ENCODE data around the gene MYO5C. TPM values are rescaled to one million over a fixed set of nuclear protein-coding genes. Genes with fewer than 3 reads are reported as not detected.

The MYO5C gene
- total RNA-seq, 2 donors from 2014 or later = 0.69 to 1.6 TPM

DNA sequence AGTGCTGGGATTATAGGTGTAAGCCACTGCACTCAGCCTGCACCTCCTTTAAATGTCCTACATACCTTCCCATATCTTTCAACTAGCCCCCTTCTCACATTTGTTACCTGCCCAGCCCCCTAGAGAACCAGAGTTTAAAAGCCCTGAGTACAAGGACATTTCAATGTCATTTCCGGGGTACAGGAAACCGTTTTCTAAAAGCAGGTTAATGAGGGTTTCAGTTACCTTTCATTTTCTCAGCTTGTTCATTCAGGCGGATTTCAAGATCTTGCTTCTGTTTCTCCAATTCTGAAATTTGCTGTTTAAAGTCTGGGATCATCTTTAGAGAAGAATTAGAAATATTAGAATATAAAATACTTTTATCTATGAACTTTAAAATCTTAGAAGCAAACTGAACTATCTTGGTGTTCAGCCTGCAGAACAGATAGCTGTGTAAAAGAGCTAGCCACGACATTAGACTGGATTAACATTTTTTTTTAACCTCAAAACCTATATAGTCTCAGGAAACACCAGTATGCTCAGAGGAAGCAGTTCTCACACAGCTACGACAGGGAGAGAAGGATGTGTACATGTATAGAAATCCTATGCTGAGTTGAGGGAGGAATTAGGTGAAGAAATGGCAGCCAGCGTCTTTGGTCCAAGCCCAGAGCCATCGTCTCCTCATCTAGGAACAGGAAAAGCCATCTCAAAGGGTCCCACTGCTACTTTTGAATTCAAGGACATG lies 74.5 kb downstream of the MYO5C start:
- ATAC-seq (replicated peaks in 1 of 2) (peak in 1 of 2 donors; percentile 11), DNase-seq (no peak)
- Mint-ChIP-seq H3K27me3 (ENCODE audit: low read depth) (no peaks in the 10 kb centered on the region), H3K4me3 (peak overlapping the region; percentile 76 to 96), H3K36me3 (ENCODE audit: insufficient read depth in 2 of 2) (no peaks in the 10 kb centered on the region), H3K9me3 (no peaks in the 10 kb centered on the region), H3K27ac (peak overlapping the region; percentile 95), H3K4me1 (ENCODE audit: low read depth) (peaks cover 35% of the 10 kb centered on the region)

- no peak for ATAC-seq (replicated peaks in 1 of 2)
- no peak overlapping the region for H3K27ac Mint-ChIP-seq
- H3K4me3 Mint-ChIP-seq = no peak overlapping the region
- H3K27me3 Mint-ChIP-seq (ENCODE audit: low read depth) = no peaks in the 10 kb centered on the region
- DNase-seq = no peak
- H3K9me3 Mint-ChIP-seq = no peaks in the 10 kb centered on the region
- peaks cover 35% of the 10 kb centered on the region for H3K4me1 Mint-ChIP-seq (ENCODE audit: low read depth)
- no peaks in the 10 kb centered on the region for H3K36me3 Mint-ChIP-seq (ENCODE audit: insufficient read depth in 2 of 2)
Observed at GRCh38 chr15:52220251-52220650, 75.4 kb downstream of the MYO5C start.

DNA sequence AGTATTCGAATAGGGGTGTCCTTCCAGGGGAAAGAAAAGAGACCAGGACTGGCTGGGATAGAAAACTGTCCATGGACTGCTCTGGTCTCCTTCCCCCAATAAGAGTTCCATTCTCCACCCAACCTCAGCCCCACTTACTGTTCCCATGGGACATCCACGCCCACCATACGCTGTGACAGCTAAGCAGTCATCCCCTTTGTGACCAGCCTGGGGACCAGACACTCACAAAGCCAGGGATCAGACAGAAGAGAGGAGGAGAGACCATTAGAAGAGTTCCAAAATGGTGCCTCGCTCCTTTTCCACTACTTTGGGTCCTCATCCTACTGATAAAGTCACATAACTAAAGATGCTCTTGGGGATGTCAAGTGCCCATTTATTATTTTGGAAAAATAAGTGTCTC lies 76.8 kb downstream of the MYO5C start:
- Mint-ChIP-seq H3K27ac (no peak overlapping the region), H3K4me1 (ENCODE audit: low read depth) (peaks cover 30% of the 10 kb centered on the region), H3K36me3 (ENCODE audit: insufficient read depth in 2 of 2) (no peaks in the 10 kb centered on the region), H3K4me3 (no peak overlapping the region), H3K9me3 (no peaks in the 10 kb centered on the region), H3K27me3 (ENCODE audit: low read depth) (no peaks in the 10 kb centered on the region)
- no peak for DNase-seq
- ATAC-seq (replicated peaks in 1 of 2) = no peak

DNA sequence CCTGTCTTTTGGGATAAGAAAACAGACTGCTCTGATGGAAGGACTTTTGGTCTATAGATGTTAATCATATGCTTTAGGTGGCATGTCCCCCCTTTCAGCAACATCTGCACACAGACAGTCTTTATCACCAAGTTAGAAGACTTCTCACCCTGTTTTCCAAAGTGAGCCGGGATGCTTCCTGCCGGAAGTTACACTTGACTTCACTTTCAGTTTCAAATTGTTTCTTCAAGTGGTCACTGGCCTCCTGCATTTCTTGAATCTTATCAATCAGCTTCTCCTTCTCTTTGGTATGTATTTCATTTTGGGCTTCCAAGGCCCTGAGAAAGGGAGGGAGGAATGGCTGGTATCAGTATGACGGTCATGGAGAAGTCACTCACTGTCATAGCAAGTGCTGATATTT lies 77.2 kb downstream of the MYO5C start:
- Mint-ChIP-seq H3K27ac (no peak overlapping the region), H3K4me3 (no peak overlapping the region), H3K36me3 (ENCODE audit: insufficient read depth in 2 of 2) (no peaks in the 10 kb centered on the region), H3K9me3 (no peaks in the 10 kb centered on the region), H3K27me3 (ENCODE audit: low read depth) (no peaks in the 10 kb centered on the region), H3K4me1 (ENCODE audit: low read depth) (peaks cover 26% of the 10 kb centered on the region)
- DNase-seq (no peak), ATAC-seq (replicated peaks in 1 of 2) (no peak)

GRCh38 chr15:52217186-52217585 lies 78.4 kb downstream of the MYO5C start:
- Mint-ChIP-seq H3K27me3 (ENCODE audit: low read depth) (no peaks in the 10 kb centered on the region), H3K27ac (no peak overlapping the region), H3K4me3 (no peak overlapping the region), H3K4me1 (ENCODE audit: low read depth) (peaks cover 16% of the 10 kb centered on the region), H3K9me3 (no peaks in the 10 kb centered on the region), H3K36me3 (ENCODE audit: insufficient read depth in 2 of 2) (no peaks in the 10 kb centered on the region)
- peak in 1 of 2 donors; percentile 31 for DNase-seq
- peak; percentile 48 to 50 for ATAC-seq (replicated peaks in 1 of 2)

DNA sequence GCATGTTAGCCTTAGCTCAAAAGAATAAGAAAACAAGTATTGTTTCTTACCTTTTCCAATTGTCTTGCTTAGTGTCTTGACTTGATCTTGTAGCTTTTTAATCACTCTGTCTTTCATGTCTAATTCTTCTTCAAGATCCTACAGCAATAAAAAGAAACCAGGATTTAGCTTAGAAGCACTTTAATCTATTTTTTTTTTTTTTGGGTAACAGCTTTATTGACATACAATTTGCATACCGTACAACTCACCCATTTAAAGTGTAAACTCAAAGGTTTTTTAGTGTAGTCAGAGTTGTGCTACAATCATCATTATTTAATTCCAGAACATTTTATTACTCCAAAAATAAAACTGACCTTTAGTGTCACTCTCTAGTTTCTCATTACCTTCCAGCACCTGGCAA lies 81.1 kb downstream of the MYO5C start:
- H3K4me1 Mint-ChIP-seq (ENCODE audit: low read depth) = no peaks in the 10 kb centered on the region
- ATAC-seq (replicated peaks in 1 of 2) (no peak), DNase-seq (no peak)
- H3K36me3 Mint-ChIP-seq (ENCODE audit: insufficient read depth in 2 of 2) = no peaks in the 10 kb centered on the region
- no peak overlapping the region for H3K27ac Mint-ChIP-seq
- no peak overlapping the region for H3K4me3 Mint-ChIP-seq
- no peaks in the 10 kb centered on the region for H3K27me3 Mint-ChIP-seq (ENCODE audit: low read depth)
- no peaks in the 10 kb centered on the region for H3K9me3 Mint-ChIP-seq

- Mint-ChIP-seq H3K4me3 (no peak overlapping the region), H3K27ac (no peak overlapping the region)
- no peak for ATAC-seq (replicated peaks in 1 of 2)
Observed at GRCh38 chr15:52213206-52213605, 82.4 kb downstream of the MYO5C start.

GRCh38 chr15:52208306-52208946 lies 87.2 kb downstream of the MYO5C start:
- Mint-ChIP-seq H3K4me1 (ENCODE audit: low read depth) (no peaks in the 10 kb centered on the region), H3K27me3 (ENCODE audit: low read depth) (no peaks in the 10 kb centered on the region), H3K36me3 (ENCODE audit: insufficient read depth in 2 of 2) (no peaks in the 10 kb centered on the region), H3K27ac (no peak overlapping the region), H3K4me3 (no peak overlapping the region), H3K9me3 (no peaks in the 10 kb centered on the region)
- peak; percentile 91 to 97 for ATAC-seq (replicated peaks in 1 of 2)
- DNase-seq = peak; percentile 76 to 79

More at GRCh38 chr15:52213206-52213605, 82.4 kb downstream of the MYO5C start:
- Mint-ChIP-seq H3K36me3 (ENCODE audit: insufficient read depth in 2 of 2) (no peaks in the 10 kb centered on the region), H3K9me3 (no peaks in the 10 kb centered on the region), H3K4me1 (ENCODE audit: low read depth) (no peaks in the 10 kb centered on the region), H3K27me3 (ENCODE audit: low read depth) (no peaks in the 10 kb centered on the region)
- DNase-seq = no peak

- Mint-ChIP-seq H3K4me1 (ENCODE audit: low read depth) (no peaks in the 10 kb centered on the region), H3K27me3 (ENCODE audit: low read depth) (no peaks in the 10 kb centered on the region), H3K36me3 (ENCODE audit: insufficient read depth in 2 of 2) (no peaks in the 10 kb centered on the region), H3K9me3 (no peaks in the 10 kb centered on the region), H3K4me3 (no peak overlapping the region), H3K27ac (no peak overlapping the region)
- ATAC-seq (replicated peaks in 1 of 2) = no peak
- no peak for DNase-seq
Observed at GRCh38 chr15:52207191-52207590, 88.4 kb downstream of the MYO5C start.

DNA sequence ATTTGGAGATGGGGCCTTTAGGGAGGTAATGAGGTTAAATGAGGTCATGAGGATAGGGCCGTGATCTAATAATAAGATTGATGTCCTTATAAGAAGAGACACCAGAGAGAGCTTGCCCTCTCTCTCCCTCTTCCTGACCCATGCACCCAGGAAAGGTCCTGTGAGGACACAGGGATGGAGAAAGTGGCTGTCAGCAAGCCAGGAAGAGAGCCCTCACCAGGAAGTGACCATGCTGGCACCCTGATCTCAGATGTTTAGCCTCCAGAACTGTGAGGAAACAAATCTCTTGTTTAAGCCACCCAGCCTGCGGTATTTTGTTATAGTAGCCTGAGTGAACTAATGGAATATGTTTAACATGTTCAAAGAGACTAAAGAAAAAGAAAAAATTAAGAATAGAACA lies 89.2 kb downstream of the MYO5C start:
- Mint-ChIP-seq H3K4me1 (ENCODE audit: low read depth) (no peaks in the 10 kb centered on the region), H3K36me3 (ENCODE audit: insufficient read depth in 2 of 2) (no peaks in the 10 kb centered on the region), H3K27me3 (ENCODE audit: low read depth) (no peaks in the 10 kb centered on the region), H3K27ac (no peak overlapping the region), H3K9me3 (no peaks in the 10 kb centered on the region), H3K4me3 (no peak overlapping the region)
- DNase-seq (no peak), ATAC-seq (replicated peaks in 1 of 2) (no peak)

- Mint-ChIP-seq H3K27me3 (ENCODE audit: low read depth) (no peaks in the 10 kb centered on the region), H3K27ac (no peak overlapping the region), H3K36me3 (ENCODE audit: insufficient read depth in 2 of 2) (no peaks in the 10 kb centered on the region), H3K4me3 (no peak overlapping the region), H3K9me3 (no peaks in the 10 kb centered on the region), H3K4me1 (ENCODE audit: low read depth) (no peaks in the 10 kb centered on the region)
- ATAC-seq (replicated peaks in 1 of 2) (no peak), DNase-seq (no peak)
Observed at GRCh38 chr15:52204657-52205056, 90.9 kb downstream of the MYO5C start.

- no peaks in the 10 kb centered on the region for H3K36me3 Mint-ChIP-seq (ENCODE audit: insufficient read depth in 2 of 2)
- H3K9me3 Mint-ChIP-seq = no peaks in the 10 kb centered on the region
- no peak overlapping the region for H3K4me3 Mint-ChIP-seq
- no peaks in the 10 kb centered on the region for H3K27me3 Mint-ChIP-seq (ENCODE audit: low read depth)
- ATAC-seq (replicated peaks in 1 of 2) = no peak
- no peak for DNase-seq
- no peak overlapping the region for H3K27ac Mint-ChIP-seq
- no peaks in the 10 kb centered on the region for H3K4me1 Mint-ChIP-seq (ENCODE audit: low read depth)
Observed at GRCh38 chr15:52200831-52201365, 94.7 kb downstream of the MYO5C start.

DNA sequence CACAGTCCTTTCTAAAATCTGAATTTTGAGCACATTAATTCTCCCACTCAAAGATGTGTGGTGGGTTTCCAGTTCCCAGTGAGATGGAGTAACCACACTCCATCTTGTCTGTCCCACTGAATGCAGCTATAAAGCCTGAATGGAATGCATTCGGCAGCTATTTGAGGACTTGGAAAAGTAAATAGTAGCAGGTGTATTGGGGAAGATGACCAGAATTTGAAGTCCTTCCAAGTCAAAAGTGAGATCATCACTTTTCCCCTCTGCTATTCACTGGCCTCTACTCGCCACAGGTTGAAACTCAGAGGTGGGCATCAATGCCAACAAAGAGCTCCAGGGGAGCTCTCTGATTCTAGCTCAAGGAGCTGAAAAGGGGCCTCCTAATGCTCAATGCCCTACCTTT lies 96.3 kb downstream of the MYO5C start:
- Mint-ChIP-seq H3K27me3 (ENCODE audit: low read depth) (no peaks in the 10 kb centered on the region), H3K36me3 (ENCODE audit: insufficient read depth in 2 of 2) (no peaks in the 10 kb centered on the region), H3K9me3 (no peaks in the 10 kb centered on the region), H3K4me1 (ENCODE audit: low read depth) (no peaks in the 10 kb centered on the region), H3K27ac (no peak overlapping the region), H3K4me3 (no peak overlapping the region)
- no peak for DNase-seq
- ATAC-seq (replicated peaks in 1 of 2) = no peak
